Measurements from ENCODE around the gene HRG.

DNA sequence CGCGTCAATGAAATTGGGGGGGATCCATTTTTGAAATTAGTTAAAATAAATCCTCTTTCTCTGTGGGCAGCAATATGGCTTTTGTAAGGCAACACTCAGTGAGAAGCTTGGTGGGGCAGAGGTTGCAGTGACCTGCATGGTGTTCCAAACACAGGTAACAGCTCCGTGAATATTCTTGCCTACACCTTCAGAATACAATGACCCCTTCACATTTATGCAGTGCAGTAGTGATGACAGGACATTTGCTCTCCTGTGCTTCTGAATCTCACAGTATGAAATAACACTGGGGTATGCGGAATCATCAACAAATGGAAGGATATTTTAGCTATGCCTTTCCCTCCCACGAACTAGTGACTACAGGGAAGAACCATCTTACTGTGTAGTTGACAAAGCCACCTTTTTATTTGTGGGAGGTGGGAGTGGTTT, 46.0 kb upstream of the HRG start:
- TF ChIP-seq, protein P1, sequence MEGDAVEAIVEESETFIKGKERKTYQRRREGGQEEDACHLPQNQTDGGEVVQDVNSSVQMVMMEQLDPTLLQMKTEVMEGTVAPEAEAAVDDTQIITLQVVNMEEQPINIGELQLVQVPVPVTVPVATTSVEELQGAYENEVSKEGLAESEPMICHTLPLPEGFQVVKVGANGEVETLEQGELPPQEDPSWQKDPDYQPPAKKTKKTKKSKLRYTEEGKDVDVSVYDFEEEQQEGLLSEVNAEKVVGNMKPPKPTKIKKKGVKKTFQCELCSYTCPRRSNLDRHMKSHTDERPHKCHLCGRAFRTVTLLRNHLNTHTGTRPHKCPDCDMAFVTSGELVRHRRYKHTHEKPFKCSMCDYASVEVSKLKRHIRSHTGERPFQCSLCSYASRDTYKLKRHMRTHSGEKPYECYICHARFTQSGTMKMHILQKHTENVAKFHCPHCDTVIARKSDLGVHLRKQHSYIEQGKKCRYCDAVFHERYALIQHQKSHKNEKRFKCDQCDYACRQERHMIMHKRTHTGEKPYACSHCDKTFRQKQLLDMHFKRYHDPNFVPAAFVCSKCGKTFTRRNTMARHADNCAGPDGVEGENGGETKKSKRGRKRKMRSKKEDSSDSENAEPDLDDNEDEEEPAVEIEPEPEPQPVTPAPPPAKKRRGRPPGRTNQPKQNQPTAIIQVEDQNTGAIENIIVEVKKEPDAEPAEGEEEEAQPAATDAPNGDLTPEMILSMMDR (IDR thresholded peaks at IDR 0.05; ENCODE audit: insufficient read depth, low read depth, low read length) = no peak
- no peak for TF ChIP-seq EZH2 (IDR thresholded peaks at IDR 0.05; ENCODE audit: insufficient read depth, low read length)
